HG03520 (cell line): ENCODE data around the gene RNASET2.
"Not testable (repeated sequence)": the region's sequence is repeated elsewhere in the genome, so short reads cannot be mapped to it uniquely, and the experiment has no call there.

Experiments used
- ATAC-seq: cut with Tn5 transposase; IDR thresholded peaks from one replicate; pipeline ENCODE4 v1.9.1; 2021; ENCODE audit warnings: mild to moderate bottlenecking, moderate library complexity; ENCODE audit not compliant: unreplicated experiment

RNASET2 gene

DNA sequence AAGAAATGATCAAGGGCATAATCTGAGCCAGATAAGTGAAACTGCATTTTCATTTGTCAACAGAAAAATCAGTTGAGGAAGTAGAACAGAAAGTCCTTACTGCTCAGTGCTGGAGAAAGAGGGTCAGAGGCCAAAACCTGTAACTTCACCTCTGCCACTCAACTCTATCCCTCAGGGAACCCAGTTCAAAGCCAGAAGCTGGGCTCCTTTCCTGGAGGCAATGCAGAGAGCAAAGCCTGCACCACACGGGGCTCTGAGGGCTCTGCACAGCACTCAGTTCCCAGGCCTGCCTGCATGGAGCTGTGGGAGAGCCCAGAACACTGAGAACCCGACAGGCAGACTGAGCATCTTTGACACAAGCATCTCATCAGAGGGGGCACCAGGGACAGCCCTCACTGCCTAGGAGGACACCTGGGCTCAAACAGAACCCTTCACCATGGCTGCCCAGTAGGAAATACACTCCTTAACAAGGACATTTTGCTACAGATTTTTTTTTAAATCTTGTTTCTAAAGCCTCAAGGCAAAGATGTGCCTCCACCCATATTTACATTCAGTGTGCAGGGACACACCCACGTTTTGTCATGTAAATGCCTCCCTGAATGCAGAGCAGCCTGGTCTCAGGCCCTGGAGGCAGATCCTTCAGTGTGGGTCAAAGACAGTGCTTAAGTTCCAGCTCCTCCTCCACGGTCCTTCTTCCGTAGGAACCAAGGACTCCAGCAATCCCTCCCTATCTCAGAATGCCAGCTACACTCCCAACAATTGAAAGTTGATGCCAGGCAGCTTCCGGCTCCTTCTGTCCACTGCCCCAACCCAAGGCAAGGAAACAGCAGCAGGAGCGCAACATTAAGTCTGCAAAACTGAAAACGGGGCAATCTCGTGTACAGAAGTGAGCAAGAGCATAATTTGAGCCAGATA, 6.6 kb downstream of the RNASET2 start:
- no peak for ATAC-seq

DNA sequence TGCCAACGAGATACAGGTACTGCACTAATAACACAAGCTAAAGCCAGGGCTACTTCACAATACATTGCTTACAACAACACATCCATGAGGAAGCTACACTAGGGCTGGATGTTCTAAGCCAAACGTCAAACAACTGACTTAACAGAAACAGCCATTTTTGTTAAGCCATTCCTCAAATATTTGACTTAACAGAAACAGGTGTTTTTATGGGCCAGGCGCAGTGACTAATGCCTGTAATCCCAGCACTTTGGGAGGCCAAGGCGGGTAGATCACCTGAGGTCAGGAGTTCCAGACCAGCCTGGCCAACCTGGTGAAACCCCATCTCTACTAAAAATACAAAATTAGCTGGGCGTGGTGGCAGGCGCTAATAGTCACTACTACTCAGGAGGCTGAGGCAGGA, 7.6 kb downstream of the RNASET2 start:
- not testable (repeated sequence) for ATAC-seq

DNA sequence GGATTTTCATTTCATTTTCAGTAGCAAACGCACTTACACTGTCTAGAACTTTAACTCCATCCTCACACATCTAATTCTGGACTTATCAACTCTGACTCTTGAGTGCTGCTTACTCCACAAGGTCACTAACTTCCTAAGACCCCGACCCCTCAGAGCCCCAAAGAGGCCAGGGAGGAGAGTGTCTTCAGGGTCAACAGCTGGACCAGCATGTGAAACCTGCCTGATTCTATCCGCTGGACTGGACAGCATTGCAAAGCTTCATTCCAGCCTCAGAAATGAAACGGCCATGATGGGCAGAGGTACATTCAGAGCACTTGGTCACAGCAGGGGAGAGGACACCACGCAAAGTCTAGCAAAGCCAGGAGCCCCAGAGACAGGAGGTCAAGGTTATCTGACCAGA, 9.1 kb downstream of the RNASET2 start:
- ATAC-seq, result no peak

DNA sequence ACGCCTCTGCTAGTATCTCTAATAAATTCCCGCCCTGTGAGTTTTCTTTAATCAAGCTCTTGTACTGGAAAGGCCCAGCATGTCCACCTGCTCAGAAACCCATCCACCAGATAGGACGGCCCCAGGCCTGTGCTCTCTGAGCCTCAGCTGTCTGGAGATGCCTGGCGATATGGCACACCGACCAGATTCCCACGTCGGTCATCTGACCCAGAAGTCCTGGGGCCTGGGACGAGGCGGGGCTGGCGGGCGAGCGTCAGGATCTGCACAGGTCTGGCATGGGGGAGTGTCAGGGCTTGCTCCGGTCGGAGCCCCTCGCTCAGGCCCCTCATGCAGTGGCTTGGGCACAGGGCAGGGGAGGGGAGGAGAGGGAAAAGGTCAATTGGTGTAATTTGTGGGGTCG, 10.2 kb downstream of the RNASET2 start:
- ATAC-seq, result no peak

DNA sequence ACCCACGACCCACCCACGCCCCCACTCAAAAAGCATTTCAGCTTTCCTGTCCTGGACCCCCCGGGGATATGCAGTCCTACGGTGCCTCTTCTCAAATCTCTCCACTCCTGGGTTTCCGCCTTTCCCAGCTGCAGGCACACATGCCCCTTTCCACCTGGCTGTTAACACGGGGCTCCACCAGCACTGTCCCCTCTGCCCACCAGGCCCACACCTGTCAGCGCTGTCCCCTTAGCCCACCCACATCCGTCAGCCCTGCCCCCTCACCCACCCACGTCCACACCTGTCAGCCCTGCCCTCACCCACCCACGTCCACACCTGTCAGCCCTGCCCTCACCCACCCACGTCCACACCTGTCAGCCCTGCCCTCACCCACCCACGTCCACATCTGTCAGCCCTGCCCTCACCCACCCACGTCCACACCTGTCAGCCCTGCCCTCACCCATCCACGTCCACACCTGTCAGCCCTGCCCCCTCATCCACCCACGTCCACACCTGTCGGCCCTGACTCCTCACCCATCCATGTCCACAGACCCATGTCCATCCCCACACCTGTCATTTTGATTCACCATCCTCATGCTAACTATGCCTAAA, 11.6 kb downstream of the RNASET2 start:
- no peak for ATAC-seq

DNA sequence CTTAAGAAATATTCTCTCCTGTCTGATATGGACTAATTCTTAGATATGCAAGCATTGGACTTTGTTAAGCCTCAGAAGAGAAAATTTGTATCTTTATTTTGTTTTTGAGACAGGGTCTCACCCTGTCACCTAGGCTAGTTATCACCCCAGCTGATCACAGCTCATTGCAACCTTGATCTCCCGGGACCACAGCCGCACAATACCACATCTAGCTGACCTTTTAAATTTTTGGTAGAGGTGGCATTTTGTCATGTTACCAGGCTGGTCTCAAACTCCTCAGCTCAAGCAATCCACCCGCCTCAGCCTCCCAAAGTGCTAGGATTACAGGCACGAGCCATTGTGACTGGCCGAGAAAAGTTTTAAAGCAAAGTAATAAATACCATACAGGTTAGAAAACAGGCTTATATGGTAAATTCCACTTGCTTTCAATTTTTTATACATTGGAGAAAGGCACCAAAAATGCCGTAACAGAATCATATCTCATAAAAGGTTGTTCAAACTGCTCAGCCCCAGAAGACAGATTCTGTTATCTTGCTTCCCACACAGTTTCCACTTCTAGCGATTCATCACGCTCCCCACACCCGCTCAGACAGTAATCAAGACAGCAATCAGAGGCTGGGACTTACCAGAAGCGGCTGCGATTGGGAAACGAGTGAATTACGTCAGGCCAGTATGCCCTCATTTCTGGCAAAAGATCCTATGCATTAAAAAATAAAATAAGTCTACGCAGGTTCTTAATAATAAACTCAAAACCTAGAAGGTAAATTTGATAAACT, 13.8 kb downstream of the RNASET2 start:
- ATAC-seq, result no peak

DNA sequence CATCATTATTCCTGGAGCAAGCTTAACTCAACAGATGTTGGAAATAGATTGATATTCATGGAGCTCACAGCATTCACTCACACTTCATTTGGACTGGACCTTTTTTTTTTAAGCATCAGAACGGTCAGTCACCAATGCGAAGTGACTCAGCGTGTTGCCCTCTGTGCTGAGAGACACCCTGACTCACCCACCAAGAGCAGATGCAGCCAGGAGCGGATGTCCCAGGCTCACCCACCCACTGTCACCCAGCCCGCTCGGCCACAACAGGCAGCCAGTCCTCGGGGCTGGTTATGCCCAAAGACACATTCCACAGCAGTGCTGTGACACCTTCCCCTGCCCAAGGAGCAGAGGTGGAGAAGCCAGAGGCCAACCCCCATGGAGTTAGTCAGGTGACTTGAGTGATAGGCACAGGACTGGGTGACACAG, 15.7 kb downstream of the RNASET2 start:
- ATAC-seq, result no peak

DNA sequence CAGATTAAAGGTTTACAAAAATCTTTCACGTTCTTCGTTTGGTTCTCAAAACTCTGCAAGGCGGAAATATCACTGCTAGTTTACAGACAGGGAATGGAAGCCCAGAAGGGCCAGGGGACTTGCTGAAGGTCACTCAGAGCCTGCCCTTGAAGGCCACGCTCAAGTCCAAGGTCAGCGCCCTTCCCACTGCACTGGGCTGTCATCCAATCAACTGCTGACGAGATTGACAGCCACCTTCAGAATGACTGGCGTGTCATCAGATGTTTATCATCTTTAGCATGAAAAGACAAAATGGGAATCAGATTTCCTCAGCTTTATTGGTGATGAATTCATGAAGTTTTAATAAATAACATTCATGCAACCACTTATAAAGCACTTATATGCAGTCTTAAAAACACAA, 16.5 kb downstream of the RNASET2 start:
- no peak for ATAC-seq

DNA sequence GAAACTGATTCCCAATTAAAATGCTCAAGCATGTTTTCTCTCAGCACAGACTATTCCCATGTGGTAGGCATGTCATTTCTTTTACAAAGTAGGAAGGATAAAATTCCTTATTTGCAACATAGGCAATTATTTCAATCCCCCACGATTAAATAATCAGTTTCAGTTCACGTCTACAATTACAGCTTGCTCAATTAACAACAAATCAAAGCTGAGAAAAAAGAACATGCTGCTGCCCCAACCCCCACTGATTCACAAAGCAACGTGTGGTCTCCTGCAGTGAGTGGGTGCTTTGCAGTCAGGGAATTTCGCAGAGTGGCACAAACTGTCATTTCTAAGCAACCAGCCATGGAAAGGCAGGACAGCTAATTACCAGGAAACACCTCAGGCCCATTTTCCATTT, 17.0 kb downstream of the RNASET2 start:
- ATAC-seq, result no peak

DNA sequence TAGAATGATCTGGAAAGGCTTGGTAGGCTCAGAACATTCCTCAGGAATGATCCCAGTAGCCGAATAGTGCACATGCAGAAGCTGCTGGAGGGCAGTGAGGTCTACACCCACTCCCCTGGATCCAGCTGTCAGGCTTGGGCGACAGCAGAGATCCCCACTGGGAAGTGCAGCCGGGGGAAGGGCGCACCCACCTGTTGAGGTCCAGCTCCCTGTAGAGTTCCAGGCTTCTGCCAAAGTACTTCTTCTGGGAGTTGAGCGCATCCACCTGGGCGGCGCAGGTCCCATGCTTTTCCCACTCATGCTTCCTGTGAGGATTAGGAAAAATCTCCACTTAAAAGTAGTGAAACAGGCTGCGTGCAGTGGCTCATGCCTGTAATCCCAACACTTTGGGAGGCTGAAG, 17.6 kb downstream of the RNASET2 start:
- no peak for ATAC-seq

DNA sequence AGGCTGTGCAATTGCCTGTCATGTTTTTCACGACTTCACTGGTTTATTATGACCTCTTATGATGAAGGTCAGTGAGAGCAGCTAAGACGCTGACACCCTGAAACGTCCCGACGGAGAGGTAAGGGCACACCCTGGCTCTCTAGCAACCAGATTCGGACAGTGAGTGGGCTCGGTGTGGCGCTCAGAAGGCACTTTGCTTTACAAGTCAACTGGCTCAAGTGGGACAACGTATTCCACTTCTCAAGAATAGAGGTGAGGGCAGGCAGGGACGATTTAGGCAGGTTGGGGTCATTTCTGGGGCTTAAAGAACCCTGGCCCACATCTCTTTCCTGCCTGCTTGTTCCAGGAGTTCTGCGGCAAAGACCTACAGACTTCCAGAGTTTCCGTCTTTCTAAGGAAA, 18.2 kb downstream of the RNASET2 start:
- ATAC-seq, result no peak

DNA sequence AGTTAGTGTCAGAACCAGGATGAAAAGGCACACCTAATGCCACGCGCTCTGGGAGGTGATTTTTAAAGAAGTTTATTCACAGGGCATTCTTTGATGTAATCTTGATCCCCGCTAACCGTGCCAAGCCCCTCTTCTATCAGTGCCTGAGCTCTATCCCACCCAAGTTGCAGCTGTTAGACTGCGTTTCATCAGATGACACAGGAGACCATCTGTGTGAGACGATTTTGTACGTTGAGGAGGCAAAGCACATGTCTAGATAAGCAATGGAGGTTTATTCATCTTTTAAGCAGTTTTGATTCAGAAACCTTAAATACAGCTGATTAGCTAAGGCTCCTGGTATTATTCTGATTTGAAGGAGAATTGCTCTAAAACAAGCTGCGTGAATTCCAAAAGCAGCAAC, 18.6 kb downstream of the RNASET2 start:
- ATAC-seq, result no peak

DNA sequence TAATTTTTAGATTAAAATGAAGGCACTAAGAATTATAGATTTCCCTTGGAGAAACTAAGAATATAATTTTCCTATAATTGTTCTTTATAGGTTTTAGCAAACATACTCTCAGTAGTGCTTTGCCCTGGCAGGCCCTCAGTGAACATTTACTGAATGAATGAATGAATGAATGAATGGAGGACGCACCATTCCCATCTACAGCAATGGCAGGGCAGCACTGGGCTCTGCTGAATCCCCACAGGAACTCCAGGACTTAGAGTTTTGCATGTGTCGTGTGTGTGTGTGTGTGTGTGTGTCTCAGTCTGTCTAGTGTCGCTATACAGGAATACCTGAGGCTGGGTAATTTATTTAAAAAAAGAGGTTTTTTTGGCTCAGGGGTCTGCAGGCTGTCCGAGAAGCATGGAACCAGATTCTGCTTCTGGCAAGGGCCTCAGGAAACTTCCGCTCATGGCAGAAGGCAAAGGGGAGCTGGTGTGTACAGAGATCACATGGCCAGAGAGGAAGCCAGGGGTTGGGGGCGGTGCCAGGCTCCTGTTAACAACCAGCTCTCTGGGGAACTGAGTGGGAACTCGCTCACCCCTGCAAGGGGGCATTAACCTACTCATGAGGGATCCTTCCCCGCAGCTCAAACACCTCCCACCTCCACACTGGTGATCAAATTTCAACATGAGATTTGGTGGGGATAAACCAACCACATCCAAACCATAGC, 20.1 kb downstream of the RNASET2 start:
- no peak for ATAC-seq

DNA sequence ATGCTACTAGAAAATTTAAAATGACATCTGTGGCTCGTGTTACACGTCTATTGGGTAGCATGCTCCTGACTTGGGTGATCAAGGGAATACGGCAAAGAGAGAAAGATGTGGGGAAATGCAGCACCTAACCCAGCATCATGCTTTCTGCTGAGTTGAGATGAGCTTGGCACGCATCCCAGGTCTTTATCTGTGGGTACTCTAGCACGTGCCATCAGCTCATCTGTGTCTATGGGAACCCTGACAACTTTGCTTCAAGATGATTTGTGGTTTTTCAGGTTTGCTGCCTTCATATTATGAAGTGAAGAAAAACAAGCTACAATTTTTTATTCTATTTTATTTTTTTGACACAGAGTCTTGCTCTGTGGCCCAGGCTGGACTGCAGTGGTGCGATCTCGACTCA, 21.0 kb downstream of the RNASET2 start:
- ATAC-seq, result no peak

DNA sequence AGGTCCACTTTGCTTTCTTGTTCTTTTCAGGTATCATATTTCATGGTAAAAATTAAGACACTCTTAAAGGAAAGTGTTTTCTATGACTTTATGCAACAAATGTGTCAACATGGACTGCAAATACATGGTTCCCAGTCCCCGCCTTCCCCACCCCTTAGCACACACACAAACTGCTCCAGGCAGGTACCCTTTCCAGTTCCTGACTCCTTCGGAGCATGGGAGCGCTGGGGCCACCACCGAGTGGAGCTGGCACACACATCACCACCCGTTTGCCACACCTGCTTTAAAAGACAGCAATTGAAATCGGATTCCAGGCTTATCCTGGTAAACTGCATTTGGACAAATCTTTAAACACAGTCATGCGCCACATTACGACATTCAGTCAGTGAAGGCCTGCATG, 22.2 kb downstream of the RNASET2 start:
- ATAC-seq, result no peak

DNA sequence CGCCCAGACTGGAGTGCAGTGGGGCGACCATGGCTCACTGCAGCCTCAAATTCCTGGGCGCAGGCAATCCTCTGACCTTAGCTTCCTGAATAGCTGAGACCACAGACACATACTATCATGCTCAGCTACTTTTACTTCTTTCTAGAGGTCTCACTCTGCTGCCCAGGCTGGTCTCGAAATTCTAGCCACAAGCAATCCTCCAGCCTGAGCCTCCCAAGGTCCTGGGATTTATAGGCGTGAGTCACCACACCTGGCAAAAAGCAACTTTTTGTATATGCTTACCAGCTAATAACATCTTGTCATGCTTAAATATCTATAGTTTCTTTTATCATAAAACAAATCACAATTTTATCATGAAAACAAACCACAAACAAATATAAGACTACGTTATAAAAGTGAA, 23.0 kb downstream of the RNASET2 start:
- no peak for ATAC-seq

DNA sequence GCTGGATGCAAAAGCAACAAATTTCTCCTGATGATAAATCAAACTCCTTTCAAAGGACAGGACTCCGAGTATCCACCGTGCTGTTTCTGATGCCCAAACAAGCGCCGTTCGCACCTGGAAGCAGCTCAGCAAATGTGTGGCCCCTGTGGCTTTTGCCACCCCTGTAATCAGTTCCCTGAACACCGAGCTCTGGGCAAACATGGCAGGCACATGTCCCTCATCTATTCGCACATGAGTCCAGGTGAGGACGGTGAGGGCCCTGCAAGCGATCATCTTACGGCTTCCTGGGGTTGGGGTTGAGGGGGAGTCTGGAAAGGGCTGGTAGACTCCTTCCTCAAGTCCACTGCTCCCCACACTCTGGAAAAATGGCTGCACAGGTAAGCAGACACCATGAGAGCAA, 23.7 kb downstream of the RNASET2 start:
- no peak for ATAC-seq

DNA sequence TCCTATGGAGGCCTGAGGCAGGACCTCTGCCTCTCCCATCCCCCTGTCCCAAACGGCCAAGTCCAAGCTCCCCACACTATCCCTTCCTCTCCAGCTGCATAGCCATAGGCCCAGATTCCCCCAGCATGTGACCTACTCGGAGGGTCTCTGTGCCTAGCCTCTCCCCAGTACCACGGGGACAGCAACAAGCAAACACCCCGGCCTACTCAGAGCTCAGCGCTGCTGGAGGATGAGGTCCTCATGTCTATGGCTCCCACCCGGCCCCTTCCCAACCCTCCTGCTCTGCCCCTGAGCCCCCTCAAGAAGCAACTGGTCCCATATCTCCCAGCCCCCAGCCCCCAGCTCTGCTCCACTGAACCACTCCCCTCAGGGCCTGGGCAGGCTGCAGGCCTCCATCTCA, 24.2 kb downstream of the RNASET2 start:
- no peak for ATAC-seq

DNA sequence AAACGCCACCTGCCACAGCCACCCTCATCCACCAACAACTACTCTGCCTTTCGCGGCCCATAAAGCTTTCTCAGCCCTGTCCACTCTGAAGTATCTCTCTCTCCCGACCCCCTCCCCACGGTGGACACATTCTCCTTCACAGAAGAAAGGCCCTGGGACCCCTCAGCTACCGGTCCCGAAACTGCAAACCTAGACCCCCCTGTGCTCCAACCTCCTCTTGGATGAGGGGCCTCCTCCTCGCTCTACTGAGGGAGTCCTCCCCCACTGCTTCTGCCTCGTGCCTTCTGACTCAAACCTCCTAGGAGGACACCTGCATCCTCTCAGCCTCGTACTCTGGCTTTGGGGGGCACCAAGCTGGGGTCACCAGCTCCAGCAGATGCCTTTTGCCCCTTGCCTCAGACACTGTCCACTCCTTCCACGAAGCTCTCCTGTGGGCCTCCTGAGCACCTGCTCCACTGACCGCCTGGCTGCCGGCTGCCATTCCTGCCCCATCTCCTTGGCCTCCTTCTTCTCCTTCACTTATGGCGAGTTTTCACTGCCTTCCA, 24.9 kb downstream of the RNASET2 start:
- no peak for ATAC-seq

DNA sequence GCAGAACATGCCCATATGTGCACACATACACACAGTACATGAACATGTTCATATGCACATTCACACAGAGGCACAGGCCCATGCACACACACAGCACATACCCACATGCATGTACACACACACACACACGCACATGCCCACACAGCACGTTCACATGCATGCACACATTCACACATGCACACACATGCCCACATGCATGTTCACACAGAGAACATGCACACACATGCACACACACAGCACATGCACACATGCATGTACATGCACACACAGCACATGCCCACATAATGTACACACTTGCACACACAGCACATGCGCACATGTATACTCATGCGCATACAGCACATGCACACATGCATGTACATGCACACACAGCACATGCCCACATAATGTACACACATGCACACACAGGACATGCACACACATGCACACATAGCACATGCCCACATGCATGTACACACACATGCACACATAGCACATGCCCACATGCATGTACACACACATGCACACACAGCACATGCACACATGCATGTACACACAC, 25.9 kb downstream of the RNASET2 start:
- ATAC-seq, result no peak
